WTC11 (cell line): ENCODE results near the gene TBC1D24. TPM values are rescaled to one million over a fixed set of nuclear protein-coding genes. Genes with fewer than 3 reads are reported as not detected.

Experiments used
- ARID4B ChIP-seq: sonication (generic); formaldehyde crosslinking; IDR thresholded peaks from 2 replicates; pipeline ENCODE4 v1.8.0; 2023; ENCODE audit warnings: missing genetic modification reagents, mild to moderate bottlenecking, borderline replicate concordance
- ATF6 ChIP-seq: sonication (generic); formaldehyde crosslinking; IDR thresholded peaks from 2 replicates; pipeline ENCODE4 v1.8.1; 2023; ENCODE audit warnings: mild to moderate bottlenecking, missing genetic modification reagents
- CBFB ChIP-seq: sonication (generic); formaldehyde crosslinking; IDR thresholded peaks from 2 replicates; pipeline ENCODE4 v1.8.1; 2022; ENCODE audit warnings: mild to moderate bottlenecking, low read depth, missing genetic modification reagents
- CDX4 ChIP-seq: fragments of 250-450 bp; sonication (Bioruptor Pico); IDR thresholded peaks from 2 replicates; pipeline ENCODE4 v1.9.0; 2021; ENCODE audit warnings: moderate library complexity, mild to moderate bottlenecking, inconsistent platforms, borderline replicate concordance
- CREB1 ChIP-seq: sonication (generic); formaldehyde crosslinking; IDR thresholded peaks from 2 replicates; pipeline ENCODE4 v1.8.0; 2023; ENCODE audit warnings: mild to moderate bottlenecking, missing genetic modification reagents
- CREM ChIP-seq: sonication (generic); formaldehyde crosslinking; IDR thresholded peaks from 2 replicates; pipeline ENCODE4 v1.8.1; 2022; ENCODE audit warnings: mild to moderate bottlenecking, missing genetic modification reagents, moderate library complexity
- E2F4 ChIP-seq: sonication (generic); formaldehyde crosslinking; IDR thresholded peaks from 2 replicates; pipeline ENCODE4 v1.8.1; 2022; ENCODE audit warnings: low read depth, mild to moderate bottlenecking, moderate library complexity, missing genetic modification reagents, borderline replicate concordance
- ESRRA ChIP-seq: sonication (generic); formaldehyde crosslinking; IDR thresholded peaks from 2 replicates; pipeline ENCODE4 v1.8.1; 2022; ENCODE audit warnings: mild to moderate bottlenecking, missing genetic modification reagents, borderline replicate concordance
- ETV6 ChIP-seq: sonication (generic); formaldehyde crosslinking; IDR thresholded peaks from 2 replicates; pipeline ENCODE4 v1.8.1; 2022; ENCODE audit warnings: mild to moderate bottlenecking, missing genetic modification reagents
- FOXJ3 ChIP-seq: sonication (generic); formaldehyde crosslinking; IDR thresholded peaks from 2 replicates; pipeline ENCODE4 v1.9.0; 2021; ENCODE audit warnings: missing genetic modification reagents, mild to moderate bottlenecking, borderline replicate concordance
- FOXK1 ChIP-seq: sonication (generic); formaldehyde crosslinking; IDR thresholded peaks from 2 replicates; pipeline ENCODE4 v1.8.0; 2022; ENCODE audit warnings: mild to moderate bottlenecking, moderate library complexity, missing genetic modification reagents
- GRHL2 ChIP-seq: fragments of 250-450 bp; sonication (Bioruptor Pico); IDR thresholded peaks from 2 replicates; pipeline ENCODE4 v1.8.0; 2022; ENCODE audit warnings: mild to moderate bottlenecking, moderate library complexity; ENCODE audit not compliant: insufficient replicate concordance, severe bottlenecking
- IRF1 ChIP-seq: sonication (generic); formaldehyde crosslinking; IDR thresholded peaks from 2 replicates; pipeline ENCODE4 v1.8.0; 2023; ENCODE audit warnings: missing genetic modification reagents
- MYBL2 ChIP-seq: sonication (generic); formaldehyde crosslinking; IDR thresholded peaks from 2 replicates; pipeline ENCODE4 v1.8.1; 2023; ENCODE audit warnings: mild to moderate bottlenecking, moderate library complexity, missing genetic modification reagents
- NFATC4 ChIP-seq: fragments of 250-450 bp; sonication (Bioruptor Pico); IDR thresholded peaks from 2 replicates; pipeline ENCODE4 v1.9.0; 2021; ENCODE audit warnings: mild to moderate bottlenecking
- NFYB ChIP-seq: sonication (generic); formaldehyde crosslinking; conservative IDR thresholded peaks from 2 replicates; pipeline ENCODE4 v1.8.0; 2022; ENCODE audit warnings: low read depth, missing genetic modification reagents
- NR1H2 ChIP-seq: sonication (generic); formaldehyde crosslinking; IDR thresholded peaks from 2 replicates; pipeline ENCODE4 v1.9.0; 2021; ENCODE audit warnings: mild to moderate bottlenecking, moderate library complexity, missing genetic modification reagents
- NR2C2 ChIP-seq: sonication (generic); formaldehyde crosslinking; IDR thresholded peaks from 2 replicates; pipeline ENCODE4 v1.8.0; 2022; ENCODE audit warnings: mild to moderate bottlenecking, missing genetic modification reagents
- PREB ChIP-seq: sonication (generic); formaldehyde crosslinking; IDR thresholded peaks from 2 replicates; pipeline ENCODE4 v1.8.1; 2022; ENCODE audit warnings: mild to moderate bottlenecking, missing genetic modification reagents, moderate library complexity, borderline replicate concordance
- RELA ChIP-seq: sonication (generic); formaldehyde crosslinking; IDR thresholded peaks from 2 replicates; pipeline ENCODE4 v1.8.1; 2022; ENCODE audit warnings: missing genetic modification reagents, mild to moderate bottlenecking, borderline replicate concordance
- SMAD3 ChIP-seq: sonication (generic); formaldehyde crosslinking; IDR thresholded peaks from 2 replicates; pipeline ENCODE4 v1.8.0; 2022; ENCODE audit warnings: missing genetic modification reagents, mild to moderate bottlenecking, borderline replicate concordance
- SP1 ChIP-seq: sonication (generic); formaldehyde crosslinking; conservative IDR thresholded peaks from 2 replicates; pipeline ENCODE4 v1.8.1; 2022; ENCODE audit warnings: missing genetic modification reagents
- USF1 ChIP-seq: sonication (generic); formaldehyde crosslinking; IDR thresholded peaks from 2 replicates; pipeline ENCODE4 v1.8.0; 2022; ENCODE audit warnings: mild to moderate bottlenecking, missing genetic modification reagents
- ZBTB43 ChIP-seq: sonication (generic); formaldehyde crosslinking; IDR thresholded peaks from 2 replicates; pipeline ENCODE4 v1.8.1; 2023; ENCODE audit warnings: mild to moderate bottlenecking, missing genetic modification reagents
- ZNF121 ChIP-seq: sonication (generic); formaldehyde crosslinking; IDR thresholded peaks from 2 replicates; pipeline ENCODE4 v1.8.0; 2023; ENCODE audit warnings: missing genetic modification reagents
- ZNF138 ChIP-seq: sonication (generic); formaldehyde crosslinking; conservative IDR thresholded peaks from 2 replicates; pipeline ENCODE4 v1.8.1; 2022; ENCODE audit warnings: mild to moderate bottlenecking, moderate library complexity, missing genetic modification reagents
- ZNF317 ChIP-seq: sonication (generic); formaldehyde crosslinking; IDR thresholded peaks from 2 replicates; pipeline ENCODE4 v1.8.1; 2023; ENCODE audit warnings: low read depth, mild to moderate bottlenecking, moderate library complexity, missing genetic modification reagents, borderline replicate concordance
- ZNF416 ChIP-seq: fragments of 250-450 bp; sonication (Bioruptor Pico); IDR thresholded peaks from 2 replicates; pipeline ENCODE4 v1.9.0; 2021; ENCODE audit warnings: mild to moderate bottlenecking, inconsistent platforms
- ZNF423 ChIP-seq: fragments of 250-450 bp; sonication (Bioruptor Pico); IDR thresholded peaks from 2 replicates; pipeline ENCODE4 v2.1.2; 2022; ENCODE audit warnings: mild to moderate bottlenecking, moderate library complexity
- total RNA-seq: library from RNA; stranded (reverse); gene quantifications from 3 replicates; pipeline ENCODE4 v1.2.3, GENCODE V29; 2021

Gene TBC1D24
- total RNA-seq, 1 experiment from 2014 or later, result 21.0 TPM

- TF ChIP-seq E2F4 (CRISPR knock-in tag) (no peak), ARID4B (CRISPR knock-in tag) (peak; percentile 97; the same call in 1 of the 2 replicates), NR2C2 (CRISPR knock-in tag) (no peak; the same call in 1 of the 2 replicates), FOXK1 (CRISPR knock-in tag) (no peak), ETV6 (CRISPR knock-in tag) (no peak; the same call in 1 of the 2 replicates), PREB (no peak), ZNF138 (CRISPR knock-in tag) (no peak), SMAD3 (0 out of 2 replicates have a peak, but pooled peaks have one; percentile 89), ATF6 (CRISPR knock-in tag) (no peak), FOXJ3 (no peak), ZNF423 (no peak), NR1H2 (CRISPR knock-in tag) (no peak), ZNF121 (CRISPR knock-in tag) (0 out of 2 replicates have a peak, but pooled peaks have one; percentile 9), RELA (CRISPR knock-in tag) (peak; percentile 51; the same call in 1 of the 2 replicates), ESRRA (CRISPR knock-in tag) (0 out of 2 replicates have a peak, but pooled peaks have one; percentile 72), NFATC4 (CRISPR knock-in tag) (no peak), ZNF317 (CRISPR knock-in tag) (no peak), CREM (CRISPR knock-in tag) (no peak; the same call in 1 of the 2 replicates), CREB1 (CRISPR knock-in tag) (no peak), IRF1 (CRISPR knock-in tag) (no peak), CDX4 (no peak), ZBTB43 (no peak), USF1 (no peak), NFYB (CRISPR knock-in tag) (no peak), MYBL2 (CRISPR knock-in tag) (no peak), SP1 (CRISPR knock-in tag) (no peak), GRHL2 (CRISPR knock-in tag) (no peak), ZNF416 (CRISPR knock-in tag) (peak; percentile 4; the same call in 1 of the 2 replicates), CBFB (CRISPR knock-in tag) (no peak)
These were observed 46.2 kb upstream of the TBC1D24 start (continued) for GRCh38 chr16:2428784-2429033.
